H1 (cell line): ENCODE results near the gene KRT78. TPM values are rescaled to one million over a fixed set of nuclear protein-coding genes. Genes with fewer than 3 reads are reported as not detected.

Experiments used
- CTCF ChIA-PET: fragments of 300-600 bp; sonication (Branson Sonifier 250); formaldehyde crosslinking; loops from one replicate; lab custom pipeline; 2021; ENCODE audit not compliant: partially characterized antibody; lab: Charles Lee
- POLR2A ChIA-PET: fragments of 300-600 bp; sonication (Branson Sonifier 250); formaldehyde crosslinking; loops from one replicate; lab custom pipeline; 2021; ENCODE audit warnings: inconsistent platforms; ENCODE audit not compliant: partially characterized antibody; lab: Charles Lee
- DNase-seq, 2 experiments: peaks; one replicate each; pipeline versions ENCODE4 v3.0.0 to v3.0.0-alpha.2; 2010 to 2022; ENCODE audit warnings: low spot score in 2 of 2, low read depth in 1 of 2, mixed read lengths in 1 of 2
- FAIRE-seq: peaks from 2 replicates; lab custom pipeline; 2011; peaks lifted over from hg19 to GRCh38; lab: Jason Lieb, UNC
- H2AFZ ChIP-seq: 2 replicates; pipeline ENCODE4 v1.8.1; 2012; ENCODE audit warnings: low read length, inconsistent platforms
- H2AK5ac ChIP-seq: 2 replicates; pipeline ENCODE4 v1.6.1; 2013; ENCODE audit warnings: low read depth, low read length
- H2BK120ac ChIP-seq: replicated peaks from 2 replicates; pipeline ENCODE3; 2013; ENCODE audit warnings: low read depth, low read length, inconsistent platforms
- H2BK12ac ChIP-seq: 2 replicates; pipeline ENCODE4 v1.6.1; 2013; ENCODE audit warnings: low read depth, low read length
- H2BK15ac ChIP-seq: 2 replicates; pipeline ENCODE4 v1.6.1; 2013; ENCODE audit warnings: low read length
- H2BK20ac ChIP-seq: 2 replicates; pipeline ENCODE4 v1.6.1; 2013; ENCODE audit warnings: low read length
- H2BK5ac ChIP-seq: 2 replicates; pipeline ENCODE4 v1.6.1; 2013; ENCODE audit warnings: low read depth, low read length
- H3K14ac ChIP-seq: 2 replicates; pipeline ENCODE4 v1.6.1; 2013; ENCODE audit warnings: inconsistent platforms; ENCODE audit not compliant: insufficient read length
- H3K18ac ChIP-seq: 2 replicates; pipeline ENCODE4 v1.6.1; 2013; ENCODE audit warnings: low read length; ENCODE audit errors: extremely low read depth
- H3K23ac ChIP-seq: 2 replicates; pipeline ENCODE4 v1.6.1; 2013; ENCODE audit warnings: inconsistent platforms; ENCODE audit not compliant: insufficient read length
- H3K23me2 ChIP-seq: 2 replicates; pipeline ENCODE4 v1.6.1; 2013; ENCODE audit warnings: low read depth, low read length
- H3K27ac ChIP-seq: 2 replicates; pipeline ENCODE4 v1.6.1; 2011; ENCODE audit warnings: low read depth, low read length, inconsistent platforms
- H3K27me3 ChIP-seq, 4 experiments: replicated peaks in 1 of 4; 1 replicate in 1 of 4; 2 replicates in 3 of 4; pipeline versions ENCODE4 v1.6.1 to v1.8.1; 2011 to 2013; ENCODE audit warnings: low read length in 3 of 4, mild to moderate bottlenecking in 3 of 4, inconsistent platforms in 2 of 4, mixed read lengths in 2 of 4, moderate library complexity in 1 of 4; ENCODE audit not compliant: control insufficient read depth in 3 of 4, insufficient read depth in 3 of 4; ENCODE audit errors: extremely low read depth in 1 of 4
- H3K36me3 ChIP-seq, 4 experiments: 2 replicates each; pipeline versions ENCODE4 v1.6.1 to v1.8.1; 2011 to 2013; ENCODE audit warnings: mild to moderate bottlenecking in 4 of 4, low read length in 3 of 4, moderate library complexity in 2 of 4, control low read depth in 1 of 4, inconsistent platforms in 1 of 4; ENCODE audit not compliant: insufficient read depth in 4 of 4, control insufficient read depth in 2 of 4
- H3K4ac ChIP-seq: replicated peaks from 2 replicates; pipeline ENCODE3; 2013; ENCODE audit warnings: low read length, low read depth, mixed read lengths, inconsistent platforms; ENCODE audit not compliant: insufficient read length
- H3K4me1 ChIP-seq, 4 experiments: replicated peaks in 1 of 4; 1 replicate in 1 of 4; 2 replicates in 3 of 4; pipeline versions ENCODE4 v1.6.1 to v1.8.1; 2011 to 2013; ENCODE audit warnings: low read length in 3 of 4, inconsistent platforms in 2 of 4, mixed read lengths in 1 of 4; ENCODE audit not compliant: insufficient read depth in 4 of 4, control insufficient read depth in 3 of 4
- H3K4me2 ChIP-seq, 2 experiments: 2 replicates each; pipeline versions ENCODE4 v1.6.1 to v1.8.1; 2011 to 2013; ENCODE audit warnings: low read depth in 2 of 2, low read length in 2 of 2, control low read depth in 1 of 2, inconsistent platforms in 1 of 2, mild to moderate bottlenecking in 1 of 2; ENCODE audit not compliant: insufficient read depth in 1 of 2
- H3K4me3 ChIP-seq, 4 experiments: fragments of 200-600, 300-600 bp in 1 of 4; sonication (generic), shearing (Covaris generic), sonication (Bioruptor Twin) in 1 of 4; 2 replicates each; pipeline versions ENCODE4 v1.5.1 to v1.8.1; 2011 to 2016; ENCODE audit warnings: low read length in 4 of 4, low read depth in 3 of 4, control low read depth in 2 of 4, inconsistent platforms in 2 of 4, mild to moderate bottlenecking in 2 of 4, mixed read lengths in 1 of 4, moderate library complexity in 1 of 4; ENCODE audit not compliant: insufficient read depth in 2 of 4; ENCODE audit errors: extremely low read depth in 1 of 4
- H3K56ac ChIP-seq: replicated peaks from 2 replicates; pipeline ENCODE3; 2013; ENCODE audit warnings: low read depth, mild to moderate bottlenecking, mixed read lengths, low read length, inconsistent platforms; ENCODE audit not compliant: insufficient read length
- H3K79me1 ChIP-seq: 2 replicates; pipeline ENCODE4 v1.6.1; 2013; ENCODE audit warnings: low read depth, low read length, control low read depth
- H3K79me2 ChIP-seq, 2 experiments: 2 replicates each; pipeline versions ENCODE4 v1.6.1 to v1.8.1; 2012 to 2013; ENCODE audit warnings: low read length in 2 of 2, mild to moderate bottlenecking in 2 of 2, inconsistent platforms in 1 of 2; ENCODE audit not compliant: insufficient read depth in 2 of 2, control insufficient read depth in 1 of 2
- H3K9ac ChIP-seq, 4 experiments: replicated peaks in 1 of 4; 1 replicate in 1 of 4; 2 replicates in 3 of 4; pipeline versions ENCODE4 v1.6.1 to v1.8.1; 2011 to 2013; ENCODE audit warnings: low read depth in 3 of 4, low read length in 3 of 4, control low read depth in 2 of 4, mild to moderate bottlenecking in 2 of 4, moderate library complexity in 2 of 4, inconsistent platforms in 1 of 4; ENCODE audit errors: extremely low read depth in 1 of 4
- H3K9me3 ChIP-seq, 2 experiments: 2 replicates each; pipeline versions ENCODE4 v1.6.1 to v1.8.1; 2012 to 2013; ENCODE audit warnings: mild to moderate bottlenecking in 2 of 2, moderate library complexity in 2 of 2, control low read depth in 1 of 2, inconsistent platforms in 1 of 2, low read depth in 1 of 2, low read length in 1 of 2, mixed read lengths in 1 of 2; ENCODE audit not compliant: insufficient read depth in 2 of 2
- H4K20me1 ChIP-seq, 2 experiments: replicated peaks in 1 of 2; 2 replicates each; pipeline versions ENCODE3 to v1.8.1; 2011 to 2013; ENCODE audit warnings: inconsistent platforms in 2 of 2, low read length in 2 of 2, mild to moderate bottlenecking in 1 of 2; ENCODE audit not compliant: insufficient read depth in 2 of 2, control insufficient read depth in 1 of 2
- H4K5ac ChIP-seq: 2 replicates; pipeline ENCODE4 v1.6.1; 2013; ENCODE audit warnings: low read length, low read depth, mixed read lengths, inconsistent platforms; ENCODE audit not compliant: insufficient read length
- H4K8ac ChIP-seq: 2 replicates; pipeline ENCODE4 v1.8.0; 2013; ENCODE audit warnings: mild to moderate bottlenecking, moderate library complexity, low read length, inconsistent platforms; ENCODE audit not compliant: insufficient read depth; ENCODE audit errors: extremely low read depth
- H4K91ac ChIP-seq: replicated peaks from 2 replicates; pipeline ENCODE3; 2013; ENCODE audit warnings: low read length, mixed read lengths, inconsistent platforms; ENCODE audit not compliant: insufficient read length
- ATF2 ChIP-seq: IDR thresholded peaks from 2 replicates; pipeline ENCODE4 v1.6.1; 2012; ENCODE audit warnings: low read length, inconsistent platforms
- CEBPB ChIP-seq: IDR thresholded peaks from 2 replicates; pipeline ENCODE4 v1.6.1; 2012; ENCODE audit warnings: low read depth, low read length
- CHD2 ChIP-seq: IDR thresholded peaks from 2 replicates; pipeline ENCODE4 v1.6.1; 2012; ENCODE audit warnings: low read length, improper control_type of control experiment
- CTBP2 ChIP-seq: IDR thresholded peaks from 2 replicates; pipeline ENCODE4 v1.7.0; 2011; ENCODE audit warnings: borderline replicate concordance, mild to moderate bottlenecking, moderate library complexity, mixed read lengths, low read length; ENCODE audit not compliant: insufficient read depth, insufficient read length
- GABPA ChIP-seq: IDR thresholded peaks from 2 replicates; pipeline ENCODE4 v1.6.1; 2011; ENCODE audit warnings: mild to moderate bottlenecking, low read length, moderate library complexity, borderline replicate concordance; ENCODE audit not compliant: insufficient read depth
- HDAC2 ChIP-seq, 2 experiments: fragments of 300-600 bp in 1 of 2; sonication (generic) in 1 of 2; IDR thresholded peaks; 2 replicates each; pipeline ENCODE4 v1.6.1; 2011 to 2012; ENCODE audit warnings: low read depth in 2 of 2, low read length in 2 of 2, mild to moderate bottlenecking in 2 of 2, moderate library complexity in 2 of 2, borderline replicate concordance in 1 of 2, inconsistent platforms in 1 of 2
- KDM1A ChIP-seq: fragments of 200-600, 300-600 bp; sonication (generic); IDR thresholded peaks from 2 replicates; pipeline ENCODE4 v1.7.1; 2016; ENCODE audit warnings: mild to moderate bottlenecking, low read length, borderline replicate concordance
- KDM5A ChIP-seq: fragments of 200-600 bp; IDR thresholded peaks from 2 replicates; pipeline ENCODE4 v1.7.1; 2012; ENCODE audit warnings: mild to moderate bottlenecking, low read length, inconsistent platforms, mixed read lengths
- RFX5 ChIP-seq: IDR thresholded peaks from 2 replicates; pipeline ENCODE4 v1.6.1; 2011; ENCODE audit warnings: low read depth, low read length, improper control_type of control experiment, borderline replicate concordance
- RNF2 ChIP-seq: fragments of 200-900, 300-1000 bp; sonication (generic); IDR thresholded peaks from 2 replicates; pipeline ENCODE4 v1.7.1; 2016; ENCODE audit warnings: borderline replicate concordance, low read depth, mild to moderate bottlenecking, antibody characterized with exemption, low read length; ENCODE audit not compliant: poor library complexity, severe bottlenecking; ENCODE audit errors: missing control alignments
- SIN3A ChIP-seq, 2 experiments: IDR thresholded peaks in 1 of 2; conservative IDR thresholded peaks in 1 of 2; 2 replicates each; pipeline ENCODE4 v1.6.1; 2011 to 2012; ENCODE audit warnings: low read length in 2 of 2, improper control_type of control experiment in 1 of 2, low read depth in 1 of 2, mild to moderate bottlenecking in 1 of 2
- SIRT6 ChIP-seq: IDR thresholded peaks from one replicate; pipeline ENCODE4 v1.7.1; 2012; ENCODE audit warnings: low read length, inconsistent platforms
- WGBS, 2 experiments: shearing (Covaris generic) in 1 of 2; methylation state at CpG; one replicate each; pipeline versions ENCODE4 v1.1.6 to v1.1.7; 2013 to 2015; ENCODE audit warnings: low lambda C conversion rate in 2 of 2, mixed read lengths in 2 of 2, inconsistent platforms in 1 of 2, low coverage in 1 of 2, missing lambda C conversion rate in 1 of 2; ENCODE audit not compliant: insufficient replicate concordance in 2 of 2, insufficient coverage in 1 of 2, insufficient read length in 1 of 2; ENCODE audit errors: extremely low coverage in 1 of 2, missing lambda C conversion rate in 1 of 2; 5-methylcytosine and 5-hydroxymethylcytosine counted together
- polyA plus RNA-seq, 7 experiments: library from polyadenylated mRNA; depleted of rRNA in 3 of 7; stranded (reverse) in 5 of 7; unstranded in 2 of 7; fragments of >200 nt in 5 of 7; fragments of 200-250 nt in 2 of 7; gene quantifications; 1 replicate in 5 of 7; 2 replicates in 1 of 7; 4 replicates in 1 of 7; pipeline versions ENCODE4 v1.2.1 to v1.2.3, GENCODE V29; 2011 to 2013; ENCODE audit warnings: missing spikeins in 2 of 7, mixed read lengths in 2 of 7
- total RNA-seq: library from RNA; stranded (reverse); fragmentation: NEBNext Ultra II Directional; extraction: Animal tissue kit (Norgen Biotek cat#: 25700); gene quantifications from 2 replicates; pipeline ENCODE4 v1.2.1, GENCODE V29; 2021

The KRT78 gene
- total and polyA plus RNA-seq, 2 of the 8 experiments (the other 6 are each of a cell fraction or from before 2014, with no cell fraction given): not detected

DNA sequence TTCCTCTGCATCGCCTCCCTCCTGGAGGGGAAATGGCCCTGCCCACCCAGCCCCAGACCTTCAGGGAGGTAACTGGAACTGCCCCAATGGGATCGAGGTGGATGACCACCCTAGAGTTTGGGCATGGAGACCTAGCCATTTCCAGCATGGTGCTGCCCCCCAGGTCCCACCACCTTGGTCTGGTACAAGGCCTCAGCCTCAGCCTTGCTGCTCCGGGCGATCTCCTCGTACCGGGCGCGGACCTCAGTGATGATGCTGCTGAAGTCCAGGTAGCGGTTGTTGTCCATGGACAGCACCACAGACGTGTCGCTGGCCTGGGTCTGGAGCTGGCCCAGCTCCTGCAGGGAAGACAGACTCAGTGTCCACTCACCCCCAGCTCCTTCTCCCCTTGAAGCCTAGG lies 4.4 kb downstream of the KRT78 start:
- Histone ChIP-seq H3K79me2 (no peaks in the 10 kb centered on the region), H2BK12ac (no peak overlapping the region), H3K4me3 (no peak overlapping the region), H3K14ac (no peak overlapping the region), H4K91ac (no peak overlapping the region), H2AK5ac (no peak overlapping the region), H3K36me3 (no peaks in the 10 kb centered on the region), H3K9me3 (no peaks in the 10 kb centered on the region; a peak in 1 of 4 replicates), H3K56ac (no peak overlapping the region), H4K8ac (no peak overlapping the region), H3K9ac (no peak overlapping the region), H2BK20ac (no peak overlapping the region), H2BK120ac (no peak overlapping the region), H3K27me3 (no peaks in the 10 kb centered on the region), H3K18ac (no peak overlapping the region), H3K27ac (no peak overlapping the region), H3K4me1 (no peaks in the 10 kb centered on the region), H4K5ac (no peak overlapping the region), H3K4ac (no peak overlapping the region), H3K4me2 (no peak overlapping the region), H4K20me1 (no peaks in the 10 kb centered on the region), H2AFZ (no peak overlapping the region), H3K79me1 (no peaks in the 10 kb centered on the region), H3K23ac (no peak overlapping the region), H2BK15ac (no peak overlapping the region), H3K23me2 (no peaks in the 10 kb centered on the region), H2BK5ac (no peak overlapping the region)
- POLR2A ChIA-PET: no interaction called here
- CTCF ChIA-PET: interaction anchor here (0.6 to 1.6 kb wide), 2 partner anchors 22 to 446 kb away, joined by 4 read pairs; no protein-coding TSS in a partner anchor
- TF ChIP-seq CTBP2 (no peak), KDM1A (no peak), GABPA (no peak), HDAC2 (IDR thresholded peaks at IDR 0.05; ENCODE audit: borderline replicate concordance in 1 of 2, low read depth in 2 of 2, low read length in 2 of 2) (no peak), CEBPB (no peak), KDM5A (no peak), RFX5 (no peak), ATF2 (no peak), CHD2 (no peak), SIN3A (conservative IDR thresholded peaks at IDR 0.05 in 1 of 2, IDR thresholded peaks at IDR 0.05 in 1 of 2; ENCODE audit: low read depth in 1 of 2, low read length in 2 of 2) (no peak), RNF2 (no peak), SIRT6 (no peak)
- DNase-seq (no peak), FAIRE-seq (no peak)
- 87% methylated on average over 10 of the region's 11 CpGs; no CpG with 5 or more reads in 1 of the 2 experiments for WGBS, 2 experiments
